Measurements from ENCODE around the gene ACBD3.
A peak's percentile ranks its signal among the peaks of the same experiment; 100 is the strongest.

Gene ACBD3

DNA sequence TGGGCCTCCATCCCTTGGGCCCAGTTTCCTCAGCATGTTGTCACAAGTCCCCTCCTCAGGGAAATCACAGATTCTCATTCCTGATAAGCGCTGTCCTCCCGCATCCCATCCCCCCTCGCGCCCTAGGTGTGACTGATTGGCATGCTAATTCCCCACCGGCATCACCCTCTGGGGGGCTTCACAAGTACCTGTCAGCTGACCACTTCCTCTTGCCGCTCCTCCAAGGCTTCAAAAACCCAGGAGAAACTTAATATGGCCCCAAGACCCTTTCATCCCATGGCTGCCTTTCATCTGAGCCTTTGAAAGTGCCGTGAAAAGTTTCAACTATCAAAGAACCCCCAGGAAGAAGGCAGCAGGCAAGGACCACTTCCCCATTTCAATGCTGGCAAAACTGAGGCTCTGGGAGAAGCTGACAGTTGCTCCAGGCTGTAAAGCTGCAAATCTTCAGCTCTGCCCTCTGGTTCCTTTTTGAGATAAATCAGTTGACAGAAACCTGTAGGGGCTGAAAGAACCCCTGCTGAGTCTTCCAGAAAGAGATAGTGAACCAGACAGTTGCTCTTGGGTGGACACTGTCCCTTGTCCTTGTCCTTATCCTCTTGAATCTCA is 24.1 kb upstream of the ACBD3 start:
- DNase-seq (ENCODE audit: low read depth in 1 of 2, low spot score in 1 of 2) = no peak
- no peak for TF ChIP-seq CTCF (IDR thresholded peaks at IDR 0.05; ENCODE audit: insufficient read depth, low read length)
- peak; percentile 32; the same call in 1 of the 2 replicates for TF ChIP-seq SPI1 (IDR thresholded peaks at IDR 0.05; ENCODE audit: borderline replicate concordance, low read depth)
- Histone ChIP-seq H3K27ac (replicated peaks) (no peak overlapping the region), H3K27me3 (ENCODE audit: insufficient read depth, poor library complexity, severe bottlenecking) (no peaks in the 10 kb centered on the region), H3K4me3 (replicated peaks; ENCODE audit: insufficient read depth, low read length) (no peak overlapping the region)

DNA sequence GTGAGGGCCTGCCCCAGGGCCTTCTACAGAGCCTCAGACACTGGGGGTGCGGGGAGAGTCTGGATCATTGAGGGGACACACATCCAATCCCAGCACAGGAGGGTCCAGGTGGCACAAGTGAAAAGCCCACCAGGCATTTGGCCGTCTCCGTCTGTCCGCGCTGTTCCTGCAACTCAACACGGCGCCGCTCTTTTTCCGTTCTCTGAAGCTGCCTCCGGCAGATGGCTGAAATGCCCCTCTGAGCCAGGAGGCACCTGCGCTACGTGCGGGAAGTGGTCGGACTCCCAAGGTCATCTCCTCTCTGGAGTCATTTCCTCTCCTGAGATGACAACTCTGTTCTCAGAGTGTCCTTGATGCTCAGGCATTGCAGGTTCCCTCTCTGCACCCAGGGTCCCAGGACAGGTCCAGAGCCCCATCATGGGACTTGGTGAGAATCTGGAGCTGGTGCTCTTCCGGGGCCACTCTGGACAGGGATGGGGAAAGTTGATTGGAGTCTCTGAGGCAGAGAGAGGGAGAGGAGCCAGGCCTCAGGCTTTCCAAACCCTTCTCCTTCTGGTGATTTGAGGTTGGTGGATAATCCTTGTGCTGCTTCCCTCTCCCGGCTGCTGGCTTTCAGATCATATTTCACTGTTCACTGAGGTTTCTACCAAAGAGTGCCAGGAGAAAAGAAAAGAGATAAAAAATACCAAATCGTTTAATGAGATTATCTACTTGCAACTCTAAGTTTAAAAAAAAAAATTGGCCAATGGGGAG is 22.9 kb upstream of the ACBD3 start:
- DNase-seq (ENCODE audit: low read depth in 1 of 2, low spot score in 1 of 2) = no peak
- H3K27ac ChIP-seq (replicated peaks) = no peak overlapping the region
- TF ChIP-seq POLR2AphosphoS5 (IDR thresholded peaks at IDR 0.05; ENCODE audit: low read depth) = no peak
- no peaks in the 10 kb centered on the region for H3K27me3 ChIP-seq (ENCODE audit: insufficient read depth, poor library complexity, severe bottlenecking)
- H3K4me3 ChIP-seq (replicated peaks; ENCODE audit: insufficient read depth, low read length) = no peak overlapping the region

GRCh38 chr1:226207048-226207447 is 20.5 kb upstream of the ACBD3 start:
- TF ChIP-seq, protein P1, sequence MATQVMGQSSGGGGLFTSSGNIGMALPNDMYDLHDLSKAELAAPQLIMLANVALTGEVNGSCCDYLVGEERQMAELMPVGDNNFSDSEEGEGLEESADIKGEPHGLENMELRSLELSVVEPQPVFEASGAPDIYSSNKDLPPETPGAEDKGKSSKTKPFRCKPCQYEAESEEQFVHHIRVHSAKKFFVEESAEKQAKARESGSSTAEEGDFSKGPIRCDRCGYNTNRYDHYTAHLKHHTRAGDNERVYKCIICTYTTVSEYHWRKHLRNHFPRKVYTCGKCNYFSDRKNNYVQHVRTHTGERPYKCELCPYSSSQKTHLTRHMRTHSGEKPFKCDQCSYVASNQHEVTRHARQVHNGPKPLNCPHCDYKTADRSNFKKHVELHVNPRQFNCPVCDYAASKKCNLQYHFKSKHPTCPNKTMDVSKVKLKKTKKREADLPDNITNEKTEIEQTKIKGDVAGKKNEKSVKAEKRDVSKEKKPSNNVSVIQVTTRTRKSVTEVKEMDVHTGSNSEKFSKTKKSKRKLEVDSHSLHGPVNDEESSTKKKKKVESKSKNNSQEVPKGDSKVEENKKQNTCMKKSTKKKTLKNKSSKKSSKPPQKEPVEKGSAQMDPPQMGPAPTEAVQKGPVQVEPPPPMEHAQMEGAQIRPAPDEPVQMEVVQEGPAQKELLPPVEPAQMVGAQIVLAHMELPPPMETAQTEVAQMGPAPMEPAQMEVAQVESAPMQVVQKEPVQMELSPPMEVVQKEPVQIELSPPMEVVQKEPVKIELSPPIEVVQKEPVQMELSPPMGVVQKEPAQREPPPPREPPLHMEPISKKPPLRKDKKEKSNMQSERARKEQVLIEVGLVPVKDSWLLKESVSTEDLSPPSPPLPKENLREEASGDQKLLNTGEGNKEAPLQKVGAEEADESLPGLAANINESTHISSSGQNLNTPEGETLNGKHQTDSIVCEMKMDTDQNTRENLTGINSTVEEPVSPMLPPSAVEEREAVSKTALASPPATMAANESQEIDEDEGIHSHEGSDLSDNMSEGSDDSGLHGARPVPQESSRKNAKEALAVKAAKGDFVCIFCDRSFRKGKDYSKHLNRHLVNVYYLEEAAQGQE (IDR thresholded peaks at IDR 0.05; ENCODE audit: insufficient replicate concordance, low read depth) = no peak
- H3K27ac ChIP-seq (replicated peaks) = no peak overlapping the region

DNA sequence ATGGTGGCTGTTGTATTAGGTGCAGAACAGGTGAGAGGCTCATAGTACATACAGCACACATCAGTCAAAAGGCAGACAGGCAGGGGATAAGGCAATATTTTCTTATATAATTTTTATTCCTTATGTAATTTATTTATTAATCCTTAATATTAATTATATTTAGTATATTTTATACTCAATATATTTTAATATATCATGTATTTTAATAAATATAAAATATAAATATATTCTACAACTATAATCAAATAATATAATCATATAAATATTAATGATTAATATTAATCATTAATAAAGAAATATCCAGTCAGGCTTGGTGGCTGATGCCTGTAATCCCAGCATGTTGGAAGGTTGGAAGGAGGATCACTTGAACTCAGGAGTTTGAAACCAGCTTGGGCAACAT is 17.7 kb upstream of the ACBD3 start:
- H3K27me3 ChIP-seq (ENCODE audit: insufficient read depth, poor library complexity, severe bottlenecking) = no peaks in the 10 kb centered on the region
- no peak overlapping the region for H3K27ac ChIP-seq (replicated peaks)
- TF ChIP-seq SPI1 (IDR thresholded peaks at IDR 0.05; ENCODE audit: borderline replicate concordance, low read depth) (no peak), GABPA (IDR thresholded peaks at IDR 0.05; ENCODE audit: low read depth) (no peak), CTCF (IDR thresholded peaks at IDR 0.05; ENCODE audit: insufficient read depth, low read length) (no peak)
- TF ChIP-seq, protein P1 (IDR thresholded peaks at IDR 0.05; ENCODE audit: insufficient replicate concordance, low read depth) = no peak
- DNase-seq (ENCODE audit: low read depth in 1 of 2, low spot score in 1 of 2) = no peak
- H3K4me3 ChIP-seq (replicated peaks; ENCODE audit: insufficient read depth, low read length) = no peak overlapping the region

More at GRCh38 chr1:226207048-226207447, 20.5 kb upstream of the ACBD3 start:
- Histone ChIP-seq H3K27me3 (ENCODE audit: insufficient read depth, poor library complexity, severe bottlenecking) (no peaks in the 10 kb centered on the region), H3K4me3 (replicated peaks; ENCODE audit: insufficient read depth, low read length) (no peak overlapping the region)
- no peak for DNase-seq (ENCODE audit: low read depth in 1 of 2, low spot score in 1 of 2)

DNA sequence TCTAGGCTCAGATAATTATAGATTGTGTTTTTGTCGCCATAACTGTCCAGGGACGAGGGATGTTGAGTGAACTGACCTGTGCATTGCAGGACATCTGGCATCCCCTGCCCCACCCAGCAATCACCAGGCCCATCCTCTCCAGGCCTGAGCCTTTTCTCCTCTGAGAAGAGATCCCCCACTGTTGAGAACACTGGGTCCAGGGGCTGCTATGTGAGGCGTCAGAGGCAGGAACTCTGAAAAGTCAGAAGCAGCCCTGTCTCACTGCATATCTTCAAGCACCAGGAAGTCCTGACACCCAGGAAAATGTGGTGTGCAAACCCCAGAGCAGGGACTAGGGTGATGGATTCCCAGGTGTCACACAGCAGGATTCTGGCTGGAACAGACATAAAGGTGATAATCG is 17.1 kb upstream of the ACBD3 start:
- Histone ChIP-seq H3K27ac (replicated peaks) (no peak overlapping the region), H3K4me3 (replicated peaks; ENCODE audit: insufficient read depth, low read length) (no peak overlapping the region), H3K27me3 (ENCODE audit: insufficient read depth, poor library complexity, severe bottlenecking) (no peaks in the 10 kb centered on the region)
- TF ChIP-seq POLR2AphosphoS5 (IDR thresholded peaks at IDR 0.05; ENCODE audit: low read depth) (no peak), SPI1 (IDR thresholded peaks at IDR 0.05; ENCODE audit: borderline replicate concordance, low read depth) (no peak), GABPA (IDR thresholded peaks at IDR 0.05; ENCODE audit: low read depth) (no peak), CTCF (IDR thresholded peaks at IDR 0.05; ENCODE audit: insufficient read depth, low read length) (no peak)
- TF ChIP-seq, protein P1 (IDR thresholded peaks at IDR 0.05; ENCODE audit: insufficient replicate concordance, low read depth) = no peak
- no peak for DNase-seq (ENCODE audit: low read depth in 1 of 2, low spot score in 1 of 2)
